ENCODE results near the gene PDIK1L. TPM values are rescaled to one million over a fixed set of nuclear protein-coding genes. Genes with fewer than 3 reads are reported as not detected.

The PDIK1L gene
- total and polyA plus RNA-seq, 9 of the 15 experiments (the other 6 are each of a cell fraction or from before 2014, with no cell fraction given): 12.8 to 30.2 (median 21.5) TPM

DNA sequence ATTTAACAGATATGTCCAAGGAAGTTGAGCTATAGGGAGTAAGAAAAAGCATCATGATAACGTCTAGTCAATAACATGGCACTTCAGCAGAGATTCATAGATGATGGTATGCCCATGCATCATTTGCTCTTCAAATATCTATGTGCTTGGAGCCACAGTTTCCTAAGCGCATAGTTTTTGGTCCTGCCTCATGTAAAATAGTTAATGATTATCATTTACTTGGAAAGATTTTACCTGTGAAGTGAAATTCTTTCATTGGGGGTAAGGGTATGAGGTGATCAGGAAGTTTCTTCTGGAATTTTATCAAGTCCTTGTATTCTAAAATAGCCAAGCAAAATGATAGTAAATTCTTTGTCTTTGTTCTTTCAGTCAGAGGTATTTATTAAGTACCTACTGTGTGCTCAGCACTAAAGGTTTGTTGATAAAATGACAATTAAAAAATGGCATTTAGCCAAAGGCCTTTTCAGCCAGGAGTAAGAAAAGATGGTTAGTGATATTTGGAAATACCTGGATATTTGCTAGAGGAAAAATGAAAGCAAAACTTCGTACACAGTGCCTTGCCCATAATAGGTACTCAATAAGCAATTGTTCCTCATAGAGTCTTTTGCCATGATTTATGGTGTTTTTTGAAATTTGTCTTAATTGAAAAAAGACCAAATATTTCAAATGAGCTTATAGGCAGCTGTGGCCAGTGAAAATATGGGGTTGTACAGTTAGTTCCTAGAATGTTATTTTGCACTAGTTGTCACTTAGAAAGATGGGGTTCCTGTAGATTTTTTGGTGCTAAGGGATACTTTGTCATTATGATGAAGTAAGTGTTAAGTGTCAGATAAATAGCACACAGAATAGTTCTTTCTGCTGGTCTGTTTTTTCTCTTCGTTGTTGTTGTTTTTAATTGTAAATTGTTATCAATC is 13.1 kb downstream of the PDIK1L start (continued):
- TF ChIP-seq, protein P1, sequence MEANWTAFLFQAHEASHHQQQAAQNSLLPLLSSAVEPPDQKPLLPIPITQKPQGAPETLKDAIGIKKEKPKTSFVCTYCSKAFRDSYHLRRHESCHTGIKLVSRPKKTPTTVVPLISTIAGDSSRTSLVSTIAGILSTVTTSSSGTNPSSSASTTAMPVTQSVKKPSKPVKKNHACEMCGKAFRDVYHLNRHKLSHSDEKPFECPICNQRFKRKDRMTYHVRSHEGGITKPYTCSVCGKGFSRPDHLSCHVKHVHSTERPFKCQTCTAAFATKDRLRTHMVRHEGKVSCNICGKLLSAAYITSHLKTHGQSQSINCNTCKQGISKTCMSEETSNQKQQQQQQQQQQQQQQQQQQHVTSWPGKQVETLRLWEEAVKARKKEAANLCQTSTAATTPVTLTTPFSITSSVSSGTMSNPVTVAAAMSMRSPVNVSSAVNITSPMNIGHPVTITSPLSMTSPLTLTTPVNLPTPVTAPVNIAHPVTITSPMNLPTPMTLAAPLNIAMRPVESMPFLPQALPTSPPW (CRISPR knock-in tag; IDR thresholded peaks at IDR 0.05): no peak
- no peak for TF ChIP-seq SAP30 (IDR thresholded peaks at IDR 0.05; ENCODE audit: borderline replicate concordance, insufficient read depth, low read depth, low read length, poor library complexity, severe bottlenecking)
- TF ChIP-seq JUND (IDR thresholded peaks at IDR 0.05; ENCODE audit: borderline replicate concordance, low read depth, low read length): no peak
- no peak; the same call in 2 of the 3 replicates for TF ChIP-seq JUND (tag; IDR thresholded peaks at IDR 0.05; ENCODE audit: borderline replicate concordance, low read depth, low read length)
- TF ChIP-seq BCL6 (CRISPR knock-in tag; IDR thresholded peaks at IDR 0.05): peak; percentile 64; the same call in 1 of the 2 replicates
- peak; percentile 65 for TF ChIP-seq HDAC8 (tag; IDR thresholded peaks at IDR 0.05)
- TF ChIP-seq HIVEP1 (CRISPR knock-in tag; IDR thresholded peaks at IDR 0.05): peak; percentile 74; the same call in 1 of the 2 replicates
- TF ChIP-seq, protein P2, sequence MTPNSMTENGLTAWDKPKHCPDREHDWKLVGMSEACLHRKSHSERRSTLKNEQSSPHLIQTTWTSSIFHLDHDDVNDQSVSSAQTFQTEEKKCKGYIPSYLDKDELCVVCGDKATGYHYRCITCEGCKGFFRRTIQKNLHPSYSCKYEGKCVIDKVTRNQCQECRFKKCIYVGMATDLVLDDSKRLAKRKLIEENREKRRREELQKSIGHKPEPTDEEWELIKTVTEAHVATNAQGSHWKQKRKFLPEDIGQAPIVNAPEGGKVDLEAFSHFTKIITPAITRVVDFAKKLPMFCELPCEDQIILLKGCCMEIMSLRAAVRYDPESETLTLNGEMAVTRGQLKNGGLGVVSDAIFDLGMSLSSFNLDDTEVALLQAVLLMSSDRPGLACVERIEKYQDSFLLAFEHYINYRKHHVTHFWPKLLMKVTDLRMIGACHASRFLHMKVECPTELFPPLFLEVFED (CRISPR knock-in tag; conservative IDR thresholded peaks at IDR 0.05): no peak
- TF ChIP-seq, protein P3, sequence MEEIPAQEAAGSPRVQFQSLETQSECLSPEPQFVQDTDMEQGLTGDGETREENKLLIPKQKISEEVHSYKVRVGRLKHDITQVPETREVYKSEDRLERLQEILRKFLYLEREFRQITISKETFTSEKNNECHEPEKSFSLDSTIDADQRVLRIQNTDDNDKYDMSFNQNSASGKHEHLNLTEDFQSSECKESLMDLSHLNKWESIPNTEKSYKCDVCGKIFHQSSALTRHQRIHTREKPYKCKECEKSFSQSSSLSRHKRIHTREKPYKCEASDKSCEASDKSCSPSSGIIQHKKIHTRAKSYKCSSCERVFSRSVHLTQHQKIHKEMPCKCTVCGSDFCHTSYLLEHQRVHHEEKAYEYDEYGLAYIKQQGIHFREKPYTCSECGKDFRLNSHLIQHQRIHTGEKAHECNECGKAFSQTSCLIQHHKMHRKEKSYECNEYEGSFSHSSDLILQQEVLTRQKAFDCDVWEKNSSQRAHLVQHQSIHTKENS (CRISPR knock-in tag; IDR thresholded peaks at IDR 0.05): no peak
- TF ChIP-seq GTF2A2 (tag; IDR thresholded peaks at IDR 0.05): peak; percentile 74
- TF ChIP-seq ESRRA (IDR thresholded peaks at IDR 0.05; ENCODE audit: borderline replicate concordance, low read depth): no peak
- no peak for TF ChIP-seq KLF13 (tag; IDR thresholded peaks at IDR 0.05; ENCODE audit: borderline replicate concordance, low read depth)
- no peak for TF ChIP-seq POLR2B (IDR thresholded peaks at IDR 0.05; ENCODE audit: low read depth, partially characterized antibody)
- TF ChIP-seq IFI16 (CRISPR knock-in tag; IDR thresholded peaks at IDR 0.05): peak; percentile 82; the same call in 1 of the 2 replicates
- TF ChIP-seq ZNF583 (CRISPR knock-in tag; IDR thresholded peaks at IDR 0.05): peak; percentile 88
- TF ChIP-seq NFRKB (IDR thresholded peaks at IDR 0.05; ENCODE audit: low read depth): 0 out of 2 replicates have a peak, but pooled peaks have one; percentile 13
- no peak for TF ChIP-seq CBX1 (IDR thresholded peaks at IDR 0.05; ENCODE audit: low read depth)
- no peak for TF ChIP-seq CSDE1 (IDR thresholded peaks at IDR 0.05)
- TF ChIP-seq, protein P4, sequence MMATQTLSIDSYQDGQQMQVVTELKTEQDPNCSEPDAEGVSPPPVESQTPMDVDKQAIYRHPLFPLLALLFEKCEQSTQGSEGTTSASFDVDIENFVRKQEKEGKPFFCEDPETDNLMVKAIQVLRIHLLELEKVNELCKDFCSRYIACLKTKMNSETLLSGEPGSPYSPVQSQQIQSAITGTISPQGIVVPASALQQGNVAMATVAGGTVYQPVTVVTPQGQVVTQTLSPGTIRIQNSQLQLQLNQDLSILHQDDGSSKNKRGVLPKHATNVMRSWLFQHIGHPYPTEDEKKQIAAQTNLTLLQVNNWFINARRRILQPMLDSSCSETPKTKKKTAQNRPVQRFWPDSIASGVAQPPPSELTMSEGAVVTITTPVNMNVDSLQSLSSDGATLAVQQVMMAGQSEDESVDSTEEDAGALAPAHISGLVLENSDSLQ (IDR thresholded peaks at IDR 0.05): peak; percentile 37
- TF ChIP-seq ZNF197 (CRISPR knock-in tag; IDR thresholded peaks at IDR 0.05; ENCODE audit: low read depth): peak; percentile 56; the same call in 1 of the 2 replicates
- no peak for TF ChIP-seq MAFF (IDR thresholded peaks at IDR 0.05; ENCODE audit: low read length)
- TF ChIP-seq HSF4 (CRISPR knock-in tag; IDR thresholded peaks at IDR 0.05; ENCODE audit: borderline replicate concordance): peak; percentile 32; the same call in 1 of the 2 replicates
- TF ChIP-seq RBM14 (IDR thresholded peaks at IDR 0.05; ENCODE audit: borderline replicate concordance, insufficient read depth, low read depth, low read length): no peak
